PC-3 (cell line): Measurements from ENCODE around the gene MALRD1. TPM values are rescaled to one million over a fixed set of nuclear protein-coding genes. Genes with fewer than 3 reads are reported as not detected.
A peak's percentile ranks its signal among the peaks of the same experiment; 100 is the strongest.

Experiments used
- ATAC-seq: fragments of 200-7000 bp; cut with Tn5 transposase; 2 replicates; pipeline ENCODE4 v1.9.1; 2020; ENCODE audit warnings: mild to moderate bottlenecking, moderate library complexity
- BruUV-seq: library from RNA; stranded (reverse); fragments of 400-500 nt; replicated peaks from 2 replicates; lab custom pipeline; 2021; lab: Mats Ljungman, UMichigan
- CTCF ChIA-PET: fragments of 300-600 bp; sonication (Branson Sonifier 250); formaldehyde crosslinking; loops from one replicate; lab custom pipeline; 2022; ENCODE audit warnings: antibody characterized with exemption; lab: Charles Lee
- POLR2A ChIA-PET: fragments of 300-600 bp; sonication (Branson Sonifier 250); formaldehyde crosslinking; loops from one replicate; lab custom pipeline; 2022; ENCODE audit warnings: antibody characterized with exemption; ENCODE audit not compliant: unreplicated experiment; lab: Charles Lee
- DNase-seq: peaks from one replicate; pipeline ENCODE4 v3.0.0-alpha.2; 2015
- H2AFZ ChIP-seq: fragments of 300-600 bp; sonication (generic); 2 replicates; pipeline ENCODE4 v1.6.0; 2016; ENCODE audit warnings: antibody characterized with exemption, low read length
- H3F3A ChIP-seq: fragments of 300-600 bp; sonication (generic); one replicate; pipeline ENCODE4 v1.6.0; 2017; ENCODE audit warnings: antibody characterized with exemption, low read length, control low read depth, mild to moderate bottlenecking; ENCODE audit not compliant: unreplicated experiment
- H3K27ac ChIP-seq: fragments of 300-600 bp; sonication (generic); 2 replicates; pipeline ENCODE4 v1.5.1; 2016; ENCODE audit warnings: mild to moderate bottlenecking, low read length
- H3K27me3 ChIP-seq: fragments of 300-600 bp; sonication (generic); 2 replicates; pipeline ENCODE4 v1.6.1; 2016; ENCODE audit warnings: low read length, mixed read lengths
- H3K36me3 ChIP-seq: fragments of 300-600 bp; sonication (generic); 2 replicates; pipeline ENCODE4 v1.6.1; 2016; ENCODE audit warnings: low read depth, mixed run types, low read length, mixed read lengths
- H3K4me1 ChIP-seq: fragments of 300-600 bp; sonication (generic); 2 replicates; pipeline ENCODE4 v1.5.1; 2016; ENCODE audit warnings: low read length; ENCODE audit not compliant: insufficient read depth
- H3K4me2 ChIP-seq: fragments of 300-600 bp; sonication (generic); 2 replicates; pipeline ENCODE4 v1.6.0; 2016; ENCODE audit warnings: low read length
- H3K4me3 ChIP-seq: fragments of 300-600 bp; sonication (generic); 2 replicates; pipeline ENCODE4 v1.5.1; 2016; ENCODE audit warnings: mild to moderate bottlenecking, low read length, mixed read lengths
- H3K79me2 ChIP-seq: fragments of 300-600 bp; sonication (generic); 2 replicates; pipeline ENCODE4 v1.6.1; 2017; ENCODE audit warnings: low read length, mixed read lengths
- H3K9ac ChIP-seq: fragments of 300-600 bp; sonication (generic); 2 replicates; pipeline ENCODE4 v1.6.0; 2016; ENCODE audit warnings: mild to moderate bottlenecking, low read length
- H3K9me2 ChIP-seq: fragments of 300-600 bp; sonication (generic); replicated peaks from 2 replicates; pipeline ENCODE4 v1.6.1; 2016; ENCODE audit warnings: mixed run types, low read length, mixed read lengths
- H3K9me3 ChIP-seq: fragments of 300-600 bp; sonication (generic); 2 replicates; pipeline ENCODE4 v1.6.1; 2016; ENCODE audit warnings: low read length, mixed read lengths
- H4K20me1 ChIP-seq: fragments of 300-600 bp; sonication (generic); 2 replicates; pipeline ENCODE4 v1.6.1; 2016; ENCODE audit warnings: low read length, mixed read lengths
- EZH2 ChIP-seq: fragments of 300-600 bp; sonication (generic); IDR thresholded peaks from one replicate; pipeline ENCODE4 v1.6.1; 2017; ENCODE audit warnings: antibody characterized with exemption, mild to moderate bottlenecking, low read length; ENCODE audit not compliant: unreplicated experiment
- EZH2phosphoT487 ChIP-seq: fragments of 300-600 bp; sonication (generic); IDR thresholded peaks from 2 replicates; pipeline ENCODE4 v1.6.1; 2018; ENCODE audit warnings: mild to moderate bottlenecking, antibody characterized with exemption, low read length, borderline replicate concordance
- intact Hi-C: fragments of 100-400 bp; cut with micrococcal nuclease; formaldehyde crosslinking; loops from 2 replicates; pipeline ENCODE4 v1.9.0; 2023
- total RNA-seq: library from RNA; depleted of rRNA; stranded (reverse); fragments of >200 nt; gene quantifications from 2 replicates; pipeline ENCODE4 v1.2.3, GENCODE V29; 2014
- TF ChIP-seq, protein P1 (sequence below): fragments of 300-600 bp; sonication (generic); conservative IDR thresholded peaks from 2 replicates; pipeline ENCODE4 v1.5.1; 2017; ENCODE audit warnings: antibody characterized with exemption, low read depth, mild to moderate bottlenecking, low read length

The MALRD1 gene
- total RNA-seq, 1 experiment from 2014 or later, result not detected

GRCh38 chr10:19168584-19168983, 120.0 kb downstream of the MALRD1 start:
- Histone ChIP-seq H3K27ac (no peak overlapping the region), H3K27me3 (no peaks in the 10 kb centered on the region), H3K9me2 (no peaks in the 10 kb centered on the region), H3K4me3 (no peak overlapping the region), H3K36me3 (no peaks in the 10 kb centered on the region), H3K4me2 (no peak overlapping the region), H3K9me3 (no peaks in the 10 kb centered on the region), H4K20me1 (no peaks in the 10 kb centered on the region), H2AFZ (no peak overlapping the region), H3K79me2 (no peaks in the 10 kb centered on the region), H3F3A (no peaks in the 10 kb centered on the region), H3K4me1 (0 out of 2 replicates have a peak, but pooled peaks cover 4% of the 10 kb centered on the region), H3K9ac (no peak overlapping the region)
- TF ChIP-seq, protein P1, sequence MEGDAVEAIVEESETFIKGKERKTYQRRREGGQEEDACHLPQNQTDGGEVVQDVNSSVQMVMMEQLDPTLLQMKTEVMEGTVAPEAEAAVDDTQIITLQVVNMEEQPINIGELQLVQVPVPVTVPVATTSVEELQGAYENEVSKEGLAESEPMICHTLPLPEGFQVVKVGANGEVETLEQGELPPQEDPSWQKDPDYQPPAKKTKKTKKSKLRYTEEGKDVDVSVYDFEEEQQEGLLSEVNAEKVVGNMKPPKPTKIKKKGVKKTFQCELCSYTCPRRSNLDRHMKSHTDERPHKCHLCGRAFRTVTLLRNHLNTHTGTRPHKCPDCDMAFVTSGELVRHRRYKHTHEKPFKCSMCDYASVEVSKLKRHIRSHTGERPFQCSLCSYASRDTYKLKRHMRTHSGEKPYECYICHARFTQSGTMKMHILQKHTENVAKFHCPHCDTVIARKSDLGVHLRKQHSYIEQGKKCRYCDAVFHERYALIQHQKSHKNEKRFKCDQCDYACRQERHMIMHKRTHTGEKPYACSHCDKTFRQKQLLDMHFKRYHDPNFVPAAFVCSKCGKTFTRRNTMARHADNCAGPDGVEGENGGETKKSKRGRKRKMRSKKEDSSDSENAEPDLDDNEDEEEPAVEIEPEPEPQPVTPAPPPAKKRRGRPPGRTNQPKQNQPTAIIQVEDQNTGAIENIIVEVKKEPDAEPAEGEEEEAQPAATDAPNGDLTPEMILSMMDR, result peak; percentile 42; the same call in 1 of the 2 replicates
- no peak for TF ChIP-seq EZH2
- intact Hi-C loops, result no loop called here
- ChIA-PET POLR2A (no interaction called here), CTCF (no interaction called here)
- BruUV-seq, result no TSS peak
- no peak for ATAC-seq
- no peak for DNase-seq

DNA sequence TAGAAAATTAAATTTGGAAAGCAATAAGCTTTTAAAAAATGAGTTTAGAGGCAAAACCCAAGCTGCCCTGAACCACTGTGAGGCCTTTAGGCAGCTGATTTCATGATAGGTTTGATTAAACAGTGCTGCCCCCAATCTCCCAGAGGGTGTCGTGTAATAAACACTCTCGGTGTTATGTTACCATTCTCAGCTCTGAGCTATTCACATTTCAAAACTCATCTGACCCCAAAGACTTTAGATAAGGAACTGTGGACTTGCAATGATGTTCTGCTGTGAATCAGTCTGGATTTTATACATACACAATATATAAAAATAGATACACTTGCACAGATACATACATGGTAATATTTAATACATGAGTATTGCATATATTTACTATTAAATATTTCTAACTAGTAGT, 120.4 kb downstream of the MALRD1 start:
- no peaks in the 10 kb centered on the region for H3F3A ChIP-seq
- 0 out of 2 replicates have a peak, but pooled peaks cover 4% of the 10 kb centered on the region for H3K4me1 ChIP-seq
- no TSS peak for BruUV-seq
- intact Hi-C loops, result no loop called here
- no peaks in the 10 kb centered on the region for H3K79me2 ChIP-seq
- no peak overlapping the region for H3K4me3 ChIP-seq
- H3K27me3 ChIP-seq, result no peaks in the 10 kb centered on the region
- ATAC-seq (no peak), DNase-seq (no peak)
- POLR2A ChIA-PET, result no interaction called here
- TF ChIP-seq EZH2 (no peak), EZH2phosphoT487 (no peak)
- TF ChIP-seq, protein P1, result no peak
- H3K27ac ChIP-seq, result no peak overlapping the region
- no peak overlapping the region for H3K9ac ChIP-seq
- H4K20me1 ChIP-seq, result no peaks in the 10 kb centered on the region
- H2AFZ ChIP-seq, result no peak overlapping the region
- H3K9me3 ChIP-seq, result no peaks in the 10 kb centered on the region
- CTCF ChIA-PET, result no interaction called here
- no peak overlapping the region for H3K4me2 ChIP-seq
- H3K9me2 ChIP-seq, result no peaks in the 10 kb centered on the region
- H3K36me3 ChIP-seq, result no peaks in the 10 kb centered on the region

- Histone ChIP-seq H3K4me3 (no peak overlapping the region), H3K27ac (no peak overlapping the region), H3K79me2 (no peaks in the 10 kb centered on the region), H3K9me2 (no peaks in the 10 kb centered on the region), H3K4me1 (0 out of 2 replicates have a peak, but pooled peaks cover 4% of the 10 kb centered on the region), H2AFZ (no peak overlapping the region), H3F3A (no peaks in the 10 kb centered on the region), H3K9ac (no peak overlapping the region), H3K27me3 (no peaks in the 10 kb centered on the region), H3K9me3 (no peaks in the 10 kb centered on the region), H3K4me2 (no peak overlapping the region), H3K36me3 (no peaks in the 10 kb centered on the region), H4K20me1 (no peaks in the 10 kb centered on the region)
- no TSS peak for BruUV-seq
- CTCF ChIA-PET, result no interaction called here
- peak; percentile 50 for ATAC-seq
- POLR2A ChIA-PET, result no interaction called here
- intact Hi-C loops, result no loop called here
- TF ChIP-seq EZH2, result no peak
- no peak for TF ChIP-seq EZH2phosphoT487
- TF ChIP-seq, protein P1, result no peak
- peak; percentile 56 for DNase-seq
Measured at GRCh38 chr10:19169684-19170083, 121.1 kb downstream of the MALRD1 start.
